IPS DF 4.7 (cell line): ENCODE results near the gene COL2A1.

ENCODE experiments used
- DNase-seq: peaks from one replicate; pipeline ENCODE4 v3.0.0-alpha.2; 2013; ENCODE audit warnings: low spot score; ENCODE audit errors: extremely low read depth

Gene COL2A1

DNA sequence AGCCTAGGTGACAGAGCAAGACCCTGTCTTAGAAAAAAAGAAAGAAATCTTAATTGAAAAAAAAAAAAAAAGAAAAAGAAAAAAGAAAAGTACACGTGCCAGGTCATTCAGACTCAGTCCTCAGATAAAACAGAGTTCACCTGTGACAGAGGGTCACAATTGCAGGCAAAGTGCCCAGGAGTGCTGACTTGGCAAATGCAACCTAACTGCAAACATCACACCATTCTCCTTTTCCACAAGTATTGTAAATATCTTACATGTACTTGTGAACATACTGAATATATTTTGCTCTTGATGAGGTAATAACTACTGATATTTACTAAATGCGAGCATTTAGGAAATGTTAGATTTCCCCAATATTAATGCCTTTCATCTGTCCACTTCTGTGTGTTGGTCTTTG lies 9.0 kb upstream of the COL2A1 start:
- DNase-seq = no peak

DNA sequence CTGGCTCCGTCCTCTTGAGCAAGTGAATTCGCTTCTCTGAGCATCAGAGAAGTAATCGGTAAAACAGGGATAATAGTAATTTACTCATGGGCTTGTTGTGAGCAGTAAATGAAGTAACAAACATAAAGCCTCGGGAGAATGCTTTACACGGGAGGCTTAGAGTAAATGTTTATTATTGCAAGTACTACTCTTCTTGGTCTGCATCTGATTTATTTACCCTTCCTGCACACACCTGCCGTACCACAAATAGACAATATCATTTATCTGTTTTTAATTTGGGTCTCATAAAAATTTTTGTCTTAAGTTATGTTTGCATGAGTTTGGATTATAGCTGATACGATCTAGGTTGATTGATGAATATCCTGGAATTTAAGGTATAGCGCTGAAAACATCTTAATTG lies 7.8 kb upstream of the COL2A1 start:
- no peak for DNase-seq

DNA sequence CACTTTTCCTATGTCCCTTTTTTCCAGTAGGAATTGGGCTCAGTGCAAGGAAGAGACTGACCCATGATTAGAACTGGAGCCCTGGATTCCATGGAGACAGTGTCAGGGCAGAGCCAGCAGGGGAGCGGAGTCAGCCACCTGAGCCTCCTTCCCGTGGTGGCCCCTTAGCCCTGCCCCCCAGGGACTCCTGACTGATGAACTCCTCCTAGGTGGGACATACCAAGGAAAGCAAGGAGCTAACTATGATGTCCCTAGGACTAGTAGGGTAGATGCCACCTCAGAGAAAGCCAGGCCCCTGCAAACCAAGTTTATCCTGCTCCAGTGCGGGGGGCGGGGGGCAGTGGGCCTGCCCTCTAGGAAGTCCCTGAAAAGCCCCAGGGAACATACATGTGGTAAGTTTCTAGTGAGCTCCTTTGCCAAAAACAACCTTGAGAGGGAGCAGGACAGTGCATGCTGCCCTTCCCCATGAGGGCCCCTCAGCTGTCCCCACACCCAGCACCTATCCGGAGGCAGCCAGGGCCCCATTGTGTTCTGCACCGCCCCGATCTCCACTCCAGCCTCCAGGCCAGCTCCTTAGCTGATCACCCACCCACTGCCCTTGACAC lies 6.2 kb upstream of the COL2A1 start:
- DNase-seq = no peak

DNA sequence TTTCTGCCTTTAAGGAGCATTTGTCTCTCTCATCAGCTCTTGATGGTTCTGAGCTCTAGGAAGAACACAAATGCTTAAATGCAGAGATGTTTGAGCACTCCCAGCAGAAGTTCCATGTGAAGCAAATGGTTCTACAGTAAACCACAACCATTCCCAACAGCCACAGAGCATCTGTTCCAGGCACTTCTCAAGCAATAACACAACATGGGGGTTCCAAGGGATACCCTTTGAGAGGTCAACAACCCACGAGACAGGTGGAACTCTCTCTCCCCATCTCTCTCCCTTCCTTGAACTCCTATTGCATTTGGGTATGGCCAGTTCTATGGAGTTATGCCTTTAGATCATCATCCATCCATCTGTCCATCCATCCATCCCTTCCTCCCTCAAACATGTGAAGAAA lies 5.2 kb upstream of the COL2A1 start:
- no peak for DNase-seq

DNA sequence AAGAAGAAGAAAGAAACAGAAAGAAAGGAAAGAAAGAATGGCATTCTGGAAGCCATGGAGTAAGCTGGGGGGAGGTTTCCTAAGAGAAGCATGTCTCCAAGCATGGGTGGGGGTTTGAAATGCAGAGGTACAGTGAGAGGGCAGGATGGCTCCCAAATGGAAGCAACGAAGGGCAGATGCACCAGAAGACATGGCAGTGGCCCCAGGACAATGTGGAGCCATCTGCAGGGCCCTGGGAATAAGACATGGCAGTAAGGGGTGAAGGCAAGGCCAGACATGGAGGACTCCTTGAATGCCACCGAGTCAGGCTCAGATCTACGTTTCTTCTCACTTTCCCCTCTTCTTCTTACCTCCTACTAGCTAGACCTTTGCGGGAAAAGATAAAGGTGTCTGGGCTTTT lies 4.7 kb upstream of the COL2A1 start:
- no peak for DNase-seq

DNA sequence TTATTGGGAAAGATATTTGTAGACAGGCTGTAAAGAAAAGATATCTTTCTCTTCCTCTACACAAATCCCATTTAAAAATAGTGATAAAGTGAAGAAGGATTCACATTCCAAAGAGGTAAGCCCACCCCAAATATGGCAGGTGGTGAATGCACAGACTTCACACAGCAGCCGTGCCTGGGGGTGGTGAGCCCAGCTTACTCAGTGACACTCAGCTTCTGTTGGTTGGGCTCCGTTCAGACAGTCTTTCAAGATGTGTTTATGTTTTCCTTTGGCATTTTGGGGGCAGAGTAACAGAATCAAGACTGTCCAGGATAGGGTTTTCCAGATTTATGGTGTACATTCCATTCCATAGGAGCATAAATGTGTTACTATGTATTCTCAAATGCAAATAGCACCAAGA lies 4.1 kb upstream of the COL2A1 start:
- DNase-seq = no peak

DNA sequence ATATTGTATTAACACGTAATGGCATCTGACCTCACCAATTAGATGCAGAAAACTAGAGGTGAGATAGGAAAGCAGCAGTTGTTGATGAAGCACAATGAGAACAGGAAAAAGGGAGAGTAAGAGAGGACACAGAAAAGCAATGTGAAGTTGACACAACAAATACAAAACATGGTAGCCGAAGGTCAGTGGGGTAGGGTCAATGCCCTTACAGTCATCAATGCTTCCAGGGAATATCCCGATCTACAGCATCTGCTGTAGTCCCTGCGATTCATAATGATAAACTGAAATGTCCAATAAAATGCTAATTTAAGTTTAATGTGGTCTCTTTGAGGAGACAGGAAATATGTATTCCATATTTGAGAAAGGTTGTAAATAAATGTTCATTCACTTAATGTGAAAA lies 2.9 kb upstream of the COL2A1 start:
- DNase-seq = no peak

DNA sequence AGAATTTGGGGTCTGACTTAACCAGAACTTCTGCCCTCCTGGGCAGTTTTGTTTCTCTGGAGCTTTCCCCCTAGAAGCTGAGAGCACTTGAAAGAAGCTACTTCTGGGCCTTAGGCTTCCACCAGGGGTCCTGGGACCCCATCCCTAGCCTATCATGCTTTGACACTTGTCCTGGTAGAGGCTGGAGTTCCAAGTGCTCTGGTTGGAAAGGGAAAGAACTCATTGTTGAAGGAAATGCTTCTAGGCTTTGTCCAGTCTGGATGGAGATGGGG lies 1.4 kb upstream of the COL2A1 start:
- DNase-seq = no peak

DNA sequence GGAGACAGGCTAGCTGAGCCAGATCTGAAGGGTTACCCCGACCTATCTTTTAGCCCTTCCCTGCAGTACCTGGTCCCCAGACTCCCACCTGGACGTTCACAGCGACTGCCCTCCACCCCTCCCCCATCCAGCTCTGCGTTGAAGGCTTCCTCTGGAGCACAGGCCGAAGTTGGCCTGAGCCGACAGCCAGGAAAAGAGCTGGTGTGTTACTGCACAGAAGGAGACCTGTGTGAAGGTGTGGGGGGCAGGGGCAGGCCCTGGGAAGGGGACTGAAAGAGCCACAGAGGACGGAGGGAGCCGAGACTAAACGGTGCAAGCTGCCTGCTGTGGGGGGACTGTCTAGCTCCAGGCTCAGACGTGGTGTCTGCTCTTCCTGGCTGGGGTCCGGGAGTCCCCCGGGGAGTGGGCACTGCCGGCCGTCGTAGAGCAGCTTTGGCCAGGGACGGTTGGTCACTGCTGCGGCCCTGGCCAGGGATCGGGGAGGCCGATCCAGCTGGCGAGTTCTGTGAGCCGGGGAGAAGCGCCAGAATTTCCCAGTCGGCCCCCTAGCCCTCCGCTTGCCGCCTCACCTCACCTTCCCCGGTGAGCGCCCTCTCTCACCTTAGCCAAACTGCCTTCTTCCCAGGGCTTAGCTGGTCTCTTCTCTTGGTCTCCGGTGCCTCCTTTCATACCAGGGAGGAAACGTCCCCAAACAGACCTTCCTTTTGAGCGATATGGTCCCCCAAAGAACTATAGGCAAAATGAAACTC lies 899 bp upstream of the COL2A1 start:
- no peak for DNase-seq

DNA sequence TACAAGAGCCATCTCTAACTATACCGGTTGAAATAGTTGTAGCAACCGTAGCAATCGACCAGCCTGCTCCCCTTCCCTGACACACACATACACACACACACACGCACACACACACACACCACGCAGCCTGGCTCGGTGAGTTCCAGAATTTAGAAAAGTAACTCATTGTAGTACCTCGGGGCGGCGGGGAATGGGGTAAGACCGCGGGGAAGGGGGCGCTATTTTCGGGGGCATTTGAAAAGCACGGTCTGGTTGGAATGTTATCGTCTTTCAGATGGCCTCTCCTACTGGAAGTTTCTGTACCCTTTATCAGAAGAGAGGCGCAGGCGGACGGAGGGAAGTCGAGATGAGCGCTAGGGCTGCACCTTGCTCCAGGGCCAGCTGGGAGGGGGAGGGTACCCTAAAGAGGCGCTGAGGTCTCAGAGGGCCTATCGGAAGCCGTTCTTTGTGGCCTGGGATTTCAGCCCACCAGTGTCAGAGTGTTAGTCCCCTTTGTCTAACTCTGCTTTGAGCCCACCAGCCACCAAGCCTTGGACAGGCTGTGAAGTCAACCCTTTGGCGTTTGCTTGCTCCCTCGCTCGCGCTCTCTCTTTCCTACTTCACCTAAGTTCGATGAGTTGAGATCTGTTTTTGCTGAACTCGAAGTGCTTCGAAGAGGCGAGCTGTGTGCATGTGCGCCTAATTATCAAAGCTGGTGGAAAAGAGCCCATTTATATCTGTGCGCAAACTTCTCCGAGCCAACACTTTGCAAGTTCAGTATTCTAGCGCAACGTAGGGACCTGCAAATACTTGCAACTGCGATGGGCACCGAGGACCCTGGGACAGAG lies 837 bp downstream of the COL2A1 start:
- no peak for DNase-seq

DNA sequence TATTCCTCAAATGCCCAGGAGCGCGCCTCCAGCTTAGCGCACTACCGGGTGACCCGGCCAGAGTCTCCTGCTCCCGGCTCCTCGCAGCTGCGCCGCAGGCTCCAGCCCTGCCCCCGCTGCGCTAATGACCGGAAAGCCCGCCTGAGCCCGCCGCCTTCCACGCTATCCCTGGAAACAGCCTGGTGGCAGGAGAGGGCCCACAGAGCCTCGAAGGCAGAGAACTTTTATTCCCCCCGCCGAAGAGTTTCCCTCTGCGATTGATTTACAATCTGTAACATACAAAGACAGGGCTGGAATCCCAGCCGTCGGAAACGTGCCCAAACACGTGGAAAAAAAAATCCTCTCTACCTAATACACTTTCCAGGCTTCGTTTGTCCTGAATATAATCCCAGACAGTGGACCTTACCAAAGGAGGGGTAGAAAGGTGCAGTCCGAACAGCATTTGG lies 1.5 kb downstream of the COL2A1 start:
- DNase-seq = no peak

DNA sequence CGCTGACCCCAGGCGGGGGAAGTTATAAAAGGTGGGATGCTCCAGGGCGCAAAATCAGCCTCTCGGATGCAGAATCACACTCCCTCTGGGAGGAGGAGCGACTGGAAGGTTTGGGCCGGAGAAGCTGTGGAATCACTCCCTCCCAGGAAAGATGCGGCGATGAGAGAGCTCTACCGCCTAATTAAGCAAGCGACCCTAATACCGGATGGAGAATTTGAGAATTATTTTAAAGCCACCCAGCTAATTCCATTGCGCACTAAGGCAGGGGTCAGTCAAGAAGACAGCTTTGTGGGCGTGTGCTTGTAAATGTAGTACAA lies 1.9 kb downstream of the COL2A1 start:
- no peak for DNase-seq

DNA sequence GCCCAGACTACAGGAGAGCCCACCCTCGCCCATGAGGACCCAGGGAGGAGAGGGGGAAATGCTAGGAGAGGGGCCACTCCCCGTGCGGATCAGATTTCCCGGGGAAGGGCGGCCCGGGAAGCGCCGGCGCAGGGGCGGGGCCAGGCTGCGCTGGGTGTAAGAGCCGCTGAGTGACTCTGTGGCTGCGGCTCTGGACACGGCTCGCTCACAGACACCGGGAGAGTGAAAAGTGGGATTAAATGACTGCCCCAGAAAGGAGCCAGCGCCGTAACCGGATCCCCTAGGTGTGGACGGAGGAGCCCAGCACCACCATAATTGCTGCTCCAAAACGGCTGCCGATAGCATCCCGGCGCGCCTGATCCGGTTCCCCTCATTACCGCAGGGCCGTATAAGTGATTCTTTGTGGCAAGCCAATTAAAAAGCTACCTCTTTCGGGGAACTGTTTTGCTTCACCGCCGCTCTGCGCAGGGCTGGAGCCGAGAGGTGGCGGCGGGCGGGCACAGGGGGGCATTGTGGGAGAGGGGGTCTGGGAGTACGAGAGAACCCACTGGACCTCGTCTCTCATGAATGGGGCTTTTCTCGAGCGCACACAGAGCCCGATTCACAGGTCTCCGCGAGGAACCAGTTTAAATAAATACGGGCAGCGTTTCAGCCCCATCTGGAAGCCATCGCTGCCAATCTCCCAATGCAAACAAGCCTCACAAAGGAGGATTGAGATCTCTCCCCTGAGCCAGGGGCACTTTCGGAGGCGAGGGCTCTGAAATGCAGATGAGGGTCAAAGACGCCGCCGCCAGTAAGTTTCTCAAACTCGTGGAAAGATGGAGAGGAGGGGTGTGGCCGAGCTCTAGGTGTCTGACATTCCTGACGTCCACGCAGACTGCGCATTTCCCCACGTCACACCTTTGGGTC lies 2.5 kb downstream of the COL2A1 start:
- DNase-seq = no peak

DNA sequence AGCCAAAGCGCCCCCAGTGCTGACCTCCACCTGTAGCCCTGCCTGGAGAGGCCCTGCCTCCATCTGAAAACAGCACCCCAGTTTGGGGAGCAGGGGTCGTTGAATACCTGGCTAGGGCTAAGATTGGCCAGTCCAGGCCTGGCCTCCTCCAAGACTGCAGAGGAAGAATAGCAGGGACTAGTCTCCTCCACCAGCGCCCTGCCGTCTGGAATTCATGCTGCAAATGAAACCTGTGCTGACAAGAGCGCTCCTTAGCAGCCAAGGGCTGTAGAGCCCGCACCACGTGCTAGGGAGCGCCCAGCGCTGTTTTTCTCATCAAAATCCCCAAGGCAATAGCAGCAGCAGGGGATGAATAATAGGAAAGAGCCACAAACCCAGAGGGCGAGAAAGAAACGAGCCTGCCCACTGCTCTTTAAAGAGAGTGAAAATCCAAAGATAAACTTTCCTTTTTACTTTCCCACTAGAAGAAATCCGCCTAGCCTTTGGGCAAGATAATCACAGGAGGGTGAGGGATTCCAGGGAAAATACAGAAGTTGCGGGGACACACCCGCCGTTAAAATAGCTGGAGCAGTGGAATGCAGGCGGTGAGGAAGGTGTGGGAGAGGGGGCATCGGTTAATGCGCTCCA lies 3.3 kb downstream of the COL2A1 start:
- no peak for DNase-seq

DNA sequence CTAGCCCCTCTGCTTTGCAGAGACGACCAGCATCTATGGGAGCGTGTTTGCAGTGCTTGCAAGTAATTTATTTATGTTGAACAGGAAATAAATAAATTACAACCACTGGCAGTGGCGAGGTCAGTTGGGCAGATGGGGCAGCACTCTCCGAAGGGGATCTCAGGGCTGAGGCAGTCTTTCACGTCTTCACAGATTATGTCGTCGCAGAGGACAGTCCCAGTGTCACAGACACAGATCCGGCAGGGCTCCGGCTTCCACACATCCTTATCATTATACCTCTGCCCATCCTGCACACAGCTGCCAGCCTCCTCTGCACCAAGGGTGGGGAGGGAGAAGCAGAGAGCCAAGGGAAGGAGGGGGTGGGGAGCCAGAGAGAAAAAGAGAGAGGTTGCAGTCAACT lies 4.5 kb downstream of the COL2A1 start:
- no peak for DNase-seq

DNA sequence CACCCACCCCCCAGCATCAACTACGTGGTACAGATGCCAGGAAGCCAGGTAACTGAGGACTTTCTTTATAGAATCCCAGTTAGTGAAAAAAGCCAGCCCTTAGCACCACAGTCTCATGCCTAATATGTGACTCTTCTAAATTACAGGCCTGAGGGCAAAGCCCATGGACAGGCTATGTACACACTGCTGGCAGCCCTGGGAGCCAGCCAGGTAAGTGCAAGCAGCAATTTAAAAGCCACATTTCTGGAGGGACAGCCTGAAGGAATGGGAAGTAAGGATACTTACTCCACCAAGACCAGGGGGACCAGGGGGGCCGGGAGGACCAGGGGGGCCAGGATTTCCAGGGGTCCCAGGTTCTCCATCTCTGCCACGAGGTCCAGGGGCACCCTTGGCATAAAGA lies 7.0 kb downstream of the COL2A1 start:
- no peak for DNase-seq

DNA sequence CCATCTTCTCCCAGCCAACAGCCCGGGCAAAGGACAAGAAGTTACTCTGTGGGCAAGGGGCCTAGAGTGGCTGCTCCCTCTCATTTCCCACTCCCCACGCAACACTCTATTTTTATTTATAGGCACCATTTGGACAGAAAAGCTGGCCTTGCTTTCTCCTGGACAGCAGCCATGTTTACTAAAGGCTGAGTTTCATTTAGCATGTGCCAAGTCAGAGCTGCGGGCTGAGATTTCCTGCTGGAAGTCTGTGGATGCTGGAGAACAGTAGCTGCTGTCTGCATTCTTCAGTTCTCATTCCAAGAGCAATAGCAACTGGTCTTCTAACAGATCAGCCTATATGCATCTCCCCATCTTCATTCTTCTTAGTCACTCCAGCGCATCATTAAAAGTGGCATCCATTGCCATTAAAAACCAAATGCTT lies 8.3 kb downstream of the COL2A1 start:
- no peak for DNase-seq

DNA sequence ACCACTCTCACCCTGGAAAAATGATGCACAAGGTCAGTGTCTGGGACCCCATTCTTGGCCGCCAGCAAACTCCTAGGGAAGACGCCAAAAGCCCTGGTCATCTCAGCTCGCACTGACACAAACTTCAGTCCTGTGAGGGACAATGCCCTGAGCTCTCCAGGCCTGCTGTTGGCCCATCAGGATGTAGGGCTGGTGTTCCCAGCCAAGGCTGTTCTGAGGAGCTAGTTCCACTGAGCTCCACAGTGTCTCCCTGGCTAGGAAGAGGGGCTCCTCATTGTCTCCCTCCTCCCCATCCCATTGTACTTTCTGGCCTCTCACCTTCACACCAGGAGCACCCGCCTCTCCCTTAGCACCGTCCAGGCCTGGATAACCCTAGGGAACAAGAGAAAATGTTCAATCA lies 10.8 kb downstream of the COL2A1 start:
- no peak for DNase-seq

DNA sequence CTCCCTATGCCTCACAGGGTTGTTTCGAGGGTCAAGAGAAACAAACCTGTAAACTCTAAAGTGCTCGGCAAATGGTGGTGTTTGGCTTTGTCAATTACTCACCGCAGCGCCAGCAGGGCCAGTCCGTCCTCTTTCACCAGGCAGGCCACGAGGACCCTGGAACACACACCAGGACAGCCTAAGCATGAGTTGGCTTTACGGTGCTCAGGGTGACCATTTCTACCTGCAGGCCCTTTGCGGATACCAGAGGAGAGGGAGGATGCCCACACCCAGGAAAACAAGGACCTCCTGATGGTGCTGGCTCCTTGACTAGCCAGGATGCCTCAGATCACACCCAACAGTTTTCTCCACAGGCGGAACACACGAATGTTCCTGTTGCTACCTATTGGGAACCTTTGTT lies 11.5 kb downstream of the COL2A1 start:
- no peak for DNase-seq

DNA sequence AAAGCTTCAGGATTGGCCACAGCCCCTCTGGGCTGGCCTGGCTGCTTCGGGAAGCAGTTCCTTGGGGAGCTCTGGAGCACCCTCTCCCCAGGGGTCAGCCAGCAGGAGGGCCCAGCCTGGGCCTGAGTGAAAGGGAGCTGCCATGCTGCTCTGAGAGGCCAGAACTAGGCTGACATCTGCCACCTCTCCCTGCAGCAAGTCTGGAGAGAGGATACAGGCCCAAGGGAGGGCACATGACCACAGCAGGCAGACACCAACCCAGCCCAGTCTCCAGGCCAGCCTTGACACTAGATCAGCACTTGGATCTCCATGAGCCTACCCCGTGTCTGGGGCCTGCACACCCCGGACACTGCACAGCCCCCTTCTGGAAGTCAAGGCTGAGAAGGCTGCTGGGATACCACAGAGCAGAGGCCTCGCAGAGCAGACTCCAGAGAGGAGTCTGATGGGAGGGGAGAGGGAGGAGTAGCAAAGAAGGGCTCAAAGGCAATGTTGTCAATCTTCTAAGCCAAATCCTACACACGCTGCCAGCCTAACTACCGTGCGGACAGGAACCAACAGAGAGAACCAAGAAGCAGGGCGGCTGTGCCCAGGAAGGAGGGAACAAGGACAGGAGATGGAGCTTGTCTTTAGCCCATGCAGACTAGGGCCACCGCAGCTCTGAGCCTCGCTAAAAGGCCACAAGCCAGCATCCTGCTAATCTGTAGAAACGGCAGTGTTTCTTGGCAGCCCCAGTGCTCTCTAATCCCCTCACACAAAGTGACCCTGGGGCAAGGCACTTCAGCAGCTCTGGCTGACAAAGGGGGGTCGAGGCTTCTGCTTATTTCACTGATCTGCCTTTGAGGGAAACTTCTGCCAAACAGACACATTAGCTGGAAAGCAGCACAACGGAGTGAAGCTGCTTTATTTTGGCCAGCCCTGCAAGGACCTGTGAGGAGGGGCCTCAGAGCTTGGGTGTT lies 12.9 kb downstream of the COL2A1 start:
- DNase-seq = no peak
